Activated naive CD4-positive, alpha-beta T cell treated with anti-CD3 and anti-CD28 coated beads for 36 hours (primary cell): Measurements from ENCODE around the gene ZSWIM1. TPM values are rescaled to one million over a fixed set of nuclear protein-coding genes. Genes with fewer than 3 reads are reported as not detected.

Experiments used
- CTCF ChIA-PET: fragments of 350-600 bp; sonication (Branson Sonifier 250); formaldehyde crosslinking; loops from one replicate; lab custom pipeline; 2021; ENCODE audit warnings: antibody characterized with exemption; lab: Charles Lee
- DNase-seq: peaks from one replicate; pipeline ENCODE4 v3.0.0-alpha.2; 2020
- H3K27ac Mint-ChIP-seq: one replicate; pipeline ENCODE4 v1.8.0; 2021; ENCODE audit warnings: mild to moderate bottlenecking, mixed read lengths
- H3K27me3 Mint-ChIP-seq: one replicate; pipeline ENCODE4 v1.8.0; 2021; ENCODE audit warnings: low read depth, mixed read lengths
- H3K36me3 Mint-ChIP-seq: one replicate; pipeline ENCODE4 v1.8.0; 2021; ENCODE audit warnings: low read depth, mixed read lengths
- H3K4me1 Mint-ChIP-seq: one replicate; pipeline ENCODE4 v1.8.0; 2021; ENCODE audit warnings: low read depth, mixed read lengths
- H3K4me3 Mint-ChIP-seq: one replicate; pipeline ENCODE4 v1.8.0; 2021; ENCODE audit warnings: mild to moderate bottlenecking, moderate library complexity, mixed read lengths
- H3K9me3 Mint-ChIP-seq: one replicate; pipeline ENCODE4 v1.8.0; 2021; ENCODE audit warnings: mixed read lengths
- intact Hi-C: fragments of 100-400 bp; cut with micrococcal nuclease; formaldehyde crosslinking; loops from one replicate; pipeline ENCODE4 v1.15.1; 2023
- total RNA-seq, 2 experiments: library from RNA; stranded (reverse); gene quantifications; one replicate each; pipeline ENCODE4 v1.2.3, GENCODE V29; 2021

Gene ZSWIM1
- total RNA-seq, 2 experiments from 2014 or later, result 8.2 to 8.4 TPM

GRCh38 chr20:45842169-45842812 lies 38.7 kb upstream of the ZSWIM1 start:
- Mint-ChIP-seq H3K9me3 (no peaks in the 10 kb centered on the region), H3K27me3 (no peaks in the 10 kb centered on the region), H3K27ac (no peak overlapping the region), H3K36me3 (peaks cover 2% of the 10 kb centered on the region), H3K4me1 (no peaks in the 10 kb centered on the region), H3K4me3 (no peak overlapping the region)
- DNase-seq, result no peak
- CTCF ChIA-PET, result interaction anchor here (1.3 kb wide), 1 partner anchor 44 kb away, joined by 3 read pairs; no protein-coding TSS in a partner anchor
- intact Hi-C loops, result no loop called here

- Mint-ChIP-seq H3K4me1 (no peaks in the 10 kb centered on the region), H3K36me3 (peaks cover 2% of the 10 kb centered on the region), H3K27ac (no peak overlapping the region), H3K27me3 (no peaks in the 10 kb centered on the region), H3K9me3 (no peaks in the 10 kb centered on the region), H3K4me3 (no peak overlapping the region)
- intact Hi-C loops, result no loop called here
- CTCF ChIA-PET, result interaction anchor here (1.3 kb wide), 1 partner anchor 143 kb away, joined by 3 read pairs; no protein-coding TSS in a partner anchor
- no peak for DNase-seq
These were observed 37.5 kb upstream of the ZSWIM1 start for GRCh38 chr20:45843506-45843905.

- DNase-seq, result no peak
- Mint-ChIP-seq H3K9me3 (no peaks in the 10 kb centered on the region), H3K27me3 (no peaks in the 10 kb centered on the region), H3K36me3 (peaks cover 5% of the 10 kb centered on the region), H3K27ac (no peak overlapping the region), H3K4me3 (no peak overlapping the region), H3K4me1 (no peaks in the 10 kb centered on the region)
- CTCF ChIA-PET, result no interaction called here
- intact Hi-C loops, result no loop called here
These were observed 35.6 kb upstream of the ZSWIM1 start for GRCh38 chr20:45845452-45845851.

- Mint-ChIP-seq H3K9me3 (no peaks in the 10 kb centered on the region), H3K36me3 (peaks cover 13% of the 10 kb centered on the region), H3K4me1 (peaks cover under 1% of the 10 kb centered on the region), H3K27ac (no peak overlapping the region), H3K27me3 (no peaks in the 10 kb centered on the region), H3K4me3 (no peak overlapping the region)
- DNase-seq, result no peak
- intact Hi-C loops, result no loop called here
- CTCF ChIA-PET, result no interaction called here
These were observed 32.6 kb upstream of the ZSWIM1 start for GRCh38 chr20:45848421-45848820.

GRCh38 chr20:45848969-45849582 lies 32.0 kb upstream of the ZSWIM1 start:
- no peaks in the 10 kb centered on the region for H3K9me3 Mint-ChIP-seq

GRCh38 chr20:45850238-45850637 lies 30.8 kb upstream of the ZSWIM1 start:
- Mint-ChIP-seq H3K36me3 (peaks cover 13% of the 10 kb centered on the region), H3K4me3 (no peak overlapping the region), H3K27me3 (no peaks in the 10 kb centered on the region), H3K9me3 (no peaks in the 10 kb centered on the region), H3K4me1 (peaks cover 14% of the 10 kb centered on the region), H3K27ac (no peak overlapping the region)
- intact Hi-C loops, result no loop called here
- CTCF ChIA-PET, result no interaction called here
- no peak for DNase-seq

More at GRCh38 chr20:45848969-45849582, 32.0 kb upstream of the ZSWIM1 start:
- intact Hi-C loops, result no loop called here
- H3K27me3 Mint-ChIP-seq, result no peaks in the 10 kb centered on the region
- CTCF ChIA-PET, result no interaction called here
- peaks cover 13% of the 10 kb centered on the region for H3K36me3 Mint-ChIP-seq
- H3K4me3 Mint-ChIP-seq, result no peak overlapping the region
- H3K27ac Mint-ChIP-seq, result no peak overlapping the region
- DNase-seq, result no peak
- peaks cover 4% of the 10 kb centered on the region for H3K4me1 Mint-ChIP-seq

- CTCF ChIA-PET, result no interaction called here
- DNase-seq, result no peak
- Mint-ChIP-seq H3K4me1 (peaks cover 19% of the 10 kb centered on the region), H3K4me3 (no peak overlapping the region), H3K27ac (no peak overlapping the region), H3K36me3 (peaks cover 13% of the 10 kb centered on the region), H3K27me3 (no peaks in the 10 kb centered on the region), H3K9me3 (no peaks in the 10 kb centered on the region)
- intact Hi-C loops, result no loop called here
These were observed 30.1 kb upstream of the ZSWIM1 start for GRCh38 chr20:45850926-45851325.

- no peak for DNase-seq
- intact Hi-C loops, result no loop called here
- peaks cover 25% of the 10 kb centered on the region for H3K4me1 Mint-ChIP-seq
- CTCF ChIA-PET, result no interaction called here
- no peaks in the 10 kb centered on the region for H3K9me3 Mint-ChIP-seq
- H3K27me3 Mint-ChIP-seq, result no peaks in the 10 kb centered on the region
- peaks cover 12% of the 10 kb centered on the region for H3K36me3 Mint-ChIP-seq
- no peak overlapping the region for H3K4me3 Mint-ChIP-seq
- no peak overlapping the region for H3K27ac Mint-ChIP-seq
These were observed 29.5 kb upstream of the ZSWIM1 start for GRCh38 chr20:45851501-45851900.

GRCh38 chr20:45852326-45852725 lies 28.7 kb upstream of the ZSWIM1 start:
- intact Hi-C loops, result no loop called here
- no peaks in the 10 kb centered on the region for H3K27me3 Mint-ChIP-seq
- no peak overlapping the region for H3K27ac Mint-ChIP-seq
- peaks cover 11% of the 10 kb centered on the region for H3K36me3 Mint-ChIP-seq
- peaks cover 29% of the 10 kb centered on the region for H3K4me1 Mint-ChIP-seq
- CTCF ChIA-PET, result interaction anchor here (0.7 to 1.1 kb wide), 2 partner anchors 82 to 118 kb away, joined by 4 to 5 read pairs; partner anchors contain the start of gene PCIF1
- no peak for DNase-seq
- H3K4me3 Mint-ChIP-seq, result no peak overlapping the region
- H3K9me3 Mint-ChIP-seq, result no peaks in the 10 kb centered on the region

GRCh38 chr20:45853484-45853883 lies 27.5 kb upstream of the ZSWIM1 start:
- Mint-ChIP-seq H3K36me3 (peaks cover 11% of the 10 kb centered on the region), H3K27ac (no peak overlapping the region)
- intact Hi-C loops, result no loop called here

GRCh38 chr20:45857114-45857881 lies 23.7 kb upstream of the ZSWIM1 start, which contains the start of the genes ACOT8 and ZSWIM3:
Gene ACOT8 (minus strand): TSS chr20:45857392. CDS start chr20:45857315, 77 bp downstream.
Gene ZSWIM3 (plus strand): TSS chr20:45857614. CDS start chr20:45857826, 212 bp downstream.
- peak; percentile 98 for DNase-seq
- peak within 1 kb of the TSS; percentile 95 for H3K4me3 Mint-ChIP-seq
- H3K27ac Mint-ChIP-seq, result peak within 1 kb of the TSS; percentile 98
- no peaks in the 10 kb centered on the region for H3K9me3 Mint-ChIP-seq
- CTCF ChIA-PET, result interaction anchor here (0.6 to 1.5 kb wide), 4 partner anchors 8 to 265 kb away, joined by 3 to 5 read pairs (median 4); no protein-coding TSS in a partner anchor
- intact Hi-C loops, result loop anchor here (1.0 to 5.0 kb wide), 8 partner anchors 23 to 115 kb away; partner anchors contain the start of genes CTSA, DNTTIP1, NEURL2 and UBE2C
- H3K4me1 Mint-ChIP-seq, result peaks cover 44% of the 10 kb centered on the region
- H3K36me3 Mint-ChIP-seq, result peaks cover 2% of the 10 kb centered on the region
- no peaks in the 10 kb centered on the region for H3K27me3 Mint-ChIP-seq

More at GRCh38 chr20:45853484-45853883, 27.5 kb upstream of the ZSWIM1 start:
- DNase-seq, result no peak
- Mint-ChIP-seq H3K4me1 (peaks cover 34% of the 10 kb centered on the region), H3K27me3 (no peaks in the 10 kb centered on the region), H3K4me3 (no peak overlapping the region), H3K9me3 (no peaks in the 10 kb centered on the region)
- CTCF ChIA-PET, result no interaction called here

GRCh38 chr20:45857882-45858216 lies 23.2 kb upstream of the ZSWIM1 start:
- peaks cover 44% of the 10 kb centered on the region for H3K4me1 Mint-ChIP-seq
- intact Hi-C loops, result loop anchor here (1.0 to 5.0 kb wide), 8 partner anchors 23 to 114 kb away; partner anchors contain the start of genes CTSA, DNTTIP1, NEURL2 and UBE2C

More at GRCh38 chr20:45857882-45858216, 23.2 kb upstream of the ZSWIM1 start:
- H3K27me3 Mint-ChIP-seq, result no peaks in the 10 kb centered on the region
- peak overlapping the region; percentile 98 for H3K27ac Mint-ChIP-seq
- DNase-seq, result peak; percentile 62
- no peaks in the 10 kb centered on the region for H3K9me3 Mint-ChIP-seq
- H3K36me3 Mint-ChIP-seq, result no peaks in the 10 kb centered on the region
- CTCF ChIA-PET, result interaction anchor here (0.6 to 1.5 kb wide), 2 partner anchors 8 to 112 kb away, joined by 3 to 4 read pairs; no protein-coding TSS in a partner anchor
- H3K4me3 Mint-ChIP-seq, result peak overlapping the region; percentile 95
